ENCODE results near the gene VAV2.

VAV2 gene

DNA sequence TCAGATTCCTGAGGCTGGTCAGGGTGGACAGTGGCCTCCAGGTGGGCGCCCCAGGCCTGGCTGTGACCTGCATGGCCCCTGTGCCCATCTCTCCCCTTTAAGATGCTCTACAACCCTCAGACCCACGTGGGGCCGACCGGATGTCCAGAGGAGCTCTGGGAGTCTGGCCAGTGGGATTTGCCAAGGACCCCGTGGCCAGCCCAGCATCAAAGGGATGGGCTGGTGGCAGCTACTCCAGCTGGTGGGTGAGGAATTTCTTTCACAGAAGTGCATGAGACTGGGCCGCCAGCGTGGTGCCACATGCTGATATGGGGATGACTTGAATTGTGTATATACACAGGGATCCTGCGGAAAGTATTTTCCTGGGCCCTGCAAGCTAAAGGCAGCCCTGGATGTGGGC is 159.2 kb downstream of the VAV2 start:
- FAIRE-seq, result no peak

DNA sequence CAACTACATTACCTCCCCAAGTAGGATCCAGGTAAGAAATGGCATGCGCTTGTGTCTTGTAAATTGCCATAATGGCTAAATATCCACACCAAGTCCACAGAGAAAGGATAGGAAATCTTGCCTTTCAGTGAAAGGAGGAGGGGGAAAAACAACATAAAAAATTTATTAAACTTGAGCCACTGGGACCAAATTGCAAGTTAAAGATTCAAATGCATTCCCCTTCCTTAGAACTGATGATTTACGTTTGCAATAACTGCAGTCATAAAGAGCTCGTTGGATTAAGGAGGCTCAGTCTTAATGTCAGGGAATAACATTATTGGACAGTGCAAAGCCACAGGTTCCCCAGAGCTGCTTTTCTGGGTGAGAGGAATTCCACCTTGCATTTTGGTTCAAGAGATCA is 161.4 kb downstream of the VAV2 start:
- no peak for FAIRE-seq

DNA sequence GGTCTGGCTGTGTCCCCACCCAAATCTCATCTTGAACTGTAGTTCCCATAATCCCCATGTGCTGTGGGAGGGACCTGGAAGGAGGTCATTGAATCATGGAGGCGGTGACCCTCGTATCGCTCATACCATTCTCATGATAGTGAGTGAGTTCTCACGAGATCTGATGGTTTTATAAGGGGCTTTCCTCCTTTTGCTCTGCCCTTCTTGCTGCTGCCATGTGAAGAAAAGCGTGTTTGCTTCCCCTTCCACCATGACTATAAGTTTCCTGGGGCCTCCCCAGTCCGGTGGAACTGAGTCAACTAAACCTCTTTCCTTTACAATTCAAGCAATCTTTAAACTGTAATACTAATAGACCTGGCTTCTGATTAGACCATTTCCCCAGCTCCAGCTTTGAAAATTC is 161.8 kb downstream of the VAV2 start:
- no peak for FAIRE-seq

DNA sequence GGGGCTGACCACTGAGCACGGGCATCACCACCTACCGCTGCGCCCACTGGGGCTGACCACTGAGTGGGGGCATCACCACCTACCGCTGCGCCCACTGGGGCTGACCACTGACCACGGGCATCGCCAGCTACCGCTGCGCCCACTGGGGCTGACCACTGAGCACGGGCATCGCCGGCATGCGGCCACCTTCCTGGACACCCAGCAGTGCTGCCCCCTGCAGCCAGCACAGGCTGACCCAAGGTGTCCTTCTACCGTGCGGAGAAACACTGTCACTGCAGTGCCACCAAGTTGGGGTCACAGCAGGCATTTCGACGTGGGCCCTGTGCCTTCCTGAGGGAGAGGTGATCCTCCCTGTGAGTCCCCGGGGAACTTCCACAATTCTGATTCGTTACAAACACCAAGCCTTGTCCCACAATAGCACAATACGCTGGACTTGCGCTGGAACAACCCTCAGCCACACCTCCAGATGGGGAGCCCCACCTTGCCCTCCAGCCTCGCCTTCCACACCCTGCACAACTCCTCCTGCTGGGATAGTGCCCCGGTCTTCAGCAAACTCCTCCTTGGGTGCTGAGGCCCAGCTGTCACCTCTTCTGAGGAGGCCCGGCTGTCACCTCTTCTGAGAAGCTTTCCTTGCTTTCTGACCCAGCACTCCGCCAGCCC is 163.7 kb downstream of the VAV2 start:
- FAIRE-seq, result no peak

DNA sequence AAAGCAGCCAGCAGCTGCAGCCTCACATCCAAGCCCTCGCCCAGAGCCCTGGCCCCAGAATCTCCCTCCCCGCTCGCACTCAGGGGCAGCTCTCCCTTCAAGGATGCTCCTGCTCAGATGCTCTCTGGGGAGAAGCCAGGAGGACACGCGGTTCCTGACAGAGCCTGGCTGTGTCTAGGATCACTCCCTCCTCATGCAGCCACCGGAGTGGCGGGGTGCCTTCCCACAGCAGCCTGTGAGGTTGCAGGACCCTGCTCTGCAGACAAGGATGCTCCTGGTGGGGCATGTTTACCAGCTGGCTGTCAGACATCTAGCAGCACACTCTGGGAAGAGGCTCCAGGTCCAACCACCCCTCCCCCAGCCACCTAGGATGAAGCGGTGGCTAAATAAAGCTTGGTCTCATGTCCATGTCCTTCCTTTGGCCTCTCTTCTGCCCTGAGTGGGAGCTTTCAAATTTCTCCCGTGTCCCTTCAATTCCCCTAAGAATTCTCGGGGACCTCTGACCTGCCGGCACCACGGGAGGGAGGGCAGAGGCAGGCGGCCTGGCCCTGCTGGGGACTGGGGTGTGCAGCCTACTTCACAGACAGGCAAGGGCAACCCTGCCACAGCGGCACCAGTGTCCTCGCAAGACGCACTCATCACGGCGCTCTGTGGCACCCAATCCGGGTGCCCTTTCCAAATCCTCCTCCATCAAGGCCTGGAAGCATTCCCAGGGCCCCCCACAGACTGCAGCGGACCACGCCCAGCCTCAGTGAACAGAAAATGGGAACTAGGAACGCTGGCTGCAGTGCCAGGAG is 165.6 kb downstream of the VAV2 start:
- FAIRE-seq, result no peak

DNA sequence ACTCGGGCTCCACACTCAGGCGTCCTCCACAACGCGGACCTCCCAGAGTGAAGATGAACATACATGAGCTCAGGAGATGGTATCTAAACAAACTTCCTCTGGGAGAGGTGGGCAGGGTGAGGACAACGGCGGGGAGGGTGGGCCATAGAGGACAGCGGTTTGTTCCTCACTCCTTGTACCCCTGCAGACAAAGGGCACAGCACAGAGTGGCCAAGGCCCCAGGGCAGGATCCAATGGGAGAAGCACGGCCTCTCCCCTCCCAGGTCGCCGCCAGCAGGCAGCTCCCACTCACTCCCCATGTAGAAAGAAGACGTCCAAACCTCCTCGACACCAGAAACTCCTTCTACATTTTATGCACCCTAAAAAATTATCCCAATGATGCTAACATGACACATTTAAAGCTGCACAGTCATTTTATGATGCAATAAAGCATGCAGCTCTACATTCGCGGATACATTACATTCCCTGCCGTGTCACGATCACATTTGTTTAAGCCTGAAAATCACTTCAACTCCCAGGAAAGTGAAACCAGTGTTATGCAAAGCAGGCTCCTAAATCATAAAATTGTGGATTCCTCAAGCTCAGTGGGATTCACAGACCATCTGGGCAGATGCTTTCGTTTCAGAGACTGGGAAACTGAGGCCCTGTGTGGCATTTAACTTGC is 166.4 kb downstream of the VAV2 start:
- no peak for FAIRE-seq

DNA sequence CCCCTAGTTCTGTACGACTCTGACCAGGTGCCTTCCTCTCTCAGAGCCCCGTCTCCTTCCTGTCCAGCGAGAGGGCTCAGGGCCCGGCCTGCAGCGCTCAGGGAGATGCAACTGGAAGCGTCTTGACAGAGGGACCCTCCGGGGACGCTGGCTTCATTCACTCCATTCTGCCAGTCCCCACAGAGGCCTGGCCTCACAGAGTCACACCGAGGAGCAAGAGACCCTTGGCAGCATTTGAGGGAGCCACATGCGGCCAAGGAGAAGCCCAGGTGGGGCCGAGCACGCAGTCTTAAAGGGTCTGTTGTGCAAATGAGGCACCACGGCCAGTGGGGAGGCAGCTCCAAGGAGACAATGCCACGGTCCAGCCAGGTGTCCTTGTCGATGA is 167.3 kb downstream of the VAV2 start:
- FAIRE-seq, result no peak

DNA sequence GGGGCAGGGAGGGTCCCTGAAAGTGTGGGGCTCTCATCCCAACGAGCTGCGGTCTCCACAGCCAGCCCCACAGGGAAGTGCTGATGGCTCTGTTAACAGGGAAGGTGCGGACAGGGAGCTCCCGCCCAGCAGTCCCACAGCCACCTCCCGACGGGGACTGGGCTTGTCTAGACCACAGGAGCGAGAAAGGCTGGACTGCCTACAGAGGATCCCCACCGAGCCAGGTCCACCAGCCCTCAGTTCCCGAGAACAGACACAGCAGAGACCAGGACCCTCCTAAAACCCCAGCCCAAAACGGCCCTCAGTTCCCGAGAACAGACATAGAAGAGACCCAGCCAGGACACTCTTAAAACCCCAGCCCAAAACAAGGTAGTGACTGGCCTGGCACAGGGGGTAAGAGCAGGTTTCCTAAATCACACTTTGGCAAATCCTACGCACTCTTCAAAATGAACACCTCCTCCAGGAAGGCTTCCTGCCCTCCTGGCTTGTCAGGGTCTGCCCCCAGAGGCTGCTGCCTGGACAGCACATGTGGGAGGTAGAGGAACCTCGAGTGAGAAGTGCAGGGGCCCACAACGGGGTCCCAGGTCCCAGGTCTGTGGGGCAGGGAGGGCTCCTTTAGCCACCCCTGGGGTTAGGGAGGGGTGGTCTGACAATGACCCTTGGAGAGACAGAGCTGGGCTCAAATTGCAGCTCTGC is 167.9 kb downstream of the VAV2 start:
- no peak for FAIRE-seq

DNA sequence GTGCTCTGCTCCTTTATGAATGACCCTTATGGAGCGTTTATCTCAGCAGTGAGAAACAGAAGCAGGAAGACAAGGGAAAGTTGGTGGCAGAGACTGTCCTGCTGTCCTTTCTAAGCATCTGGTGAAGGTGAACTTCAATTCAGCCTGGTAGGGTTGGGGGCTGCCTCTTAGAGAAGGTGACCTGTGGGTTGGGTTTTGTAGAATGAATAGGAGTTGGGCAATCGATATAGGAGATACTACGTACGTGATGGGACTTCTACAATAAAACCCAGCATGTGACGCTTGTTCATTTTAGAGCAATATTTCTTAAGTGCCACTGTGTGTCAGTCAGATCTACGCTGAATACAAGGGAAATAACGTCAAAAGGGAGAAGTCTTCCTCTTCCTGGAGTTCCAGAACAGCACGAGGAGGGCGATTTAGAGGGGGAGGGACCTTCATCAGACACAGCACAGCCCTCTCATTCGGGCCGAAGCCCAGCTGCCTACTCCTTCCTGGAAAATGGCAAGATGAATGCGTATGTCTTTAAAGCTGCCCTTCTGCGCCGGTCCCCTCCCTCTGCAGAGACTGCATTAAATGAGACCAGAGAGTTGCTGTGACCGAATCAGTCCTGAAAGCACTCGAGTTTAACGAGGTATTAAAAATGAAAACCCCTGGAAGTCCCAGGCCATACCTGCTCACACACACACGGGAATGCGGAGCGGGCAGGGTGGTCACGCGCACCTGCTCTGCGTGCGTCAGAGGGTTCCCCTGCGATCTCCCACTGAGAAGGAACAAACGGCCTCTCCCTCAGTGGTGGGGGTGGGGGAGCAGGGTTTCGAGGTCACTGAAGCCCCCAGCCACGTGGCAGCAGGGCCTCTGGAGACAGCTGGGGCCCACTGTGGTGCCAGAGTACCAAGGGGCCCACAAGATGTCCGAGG is 168.7 kb downstream of the VAV2 start:
- FAIRE-seq, result no peak

DNA sequence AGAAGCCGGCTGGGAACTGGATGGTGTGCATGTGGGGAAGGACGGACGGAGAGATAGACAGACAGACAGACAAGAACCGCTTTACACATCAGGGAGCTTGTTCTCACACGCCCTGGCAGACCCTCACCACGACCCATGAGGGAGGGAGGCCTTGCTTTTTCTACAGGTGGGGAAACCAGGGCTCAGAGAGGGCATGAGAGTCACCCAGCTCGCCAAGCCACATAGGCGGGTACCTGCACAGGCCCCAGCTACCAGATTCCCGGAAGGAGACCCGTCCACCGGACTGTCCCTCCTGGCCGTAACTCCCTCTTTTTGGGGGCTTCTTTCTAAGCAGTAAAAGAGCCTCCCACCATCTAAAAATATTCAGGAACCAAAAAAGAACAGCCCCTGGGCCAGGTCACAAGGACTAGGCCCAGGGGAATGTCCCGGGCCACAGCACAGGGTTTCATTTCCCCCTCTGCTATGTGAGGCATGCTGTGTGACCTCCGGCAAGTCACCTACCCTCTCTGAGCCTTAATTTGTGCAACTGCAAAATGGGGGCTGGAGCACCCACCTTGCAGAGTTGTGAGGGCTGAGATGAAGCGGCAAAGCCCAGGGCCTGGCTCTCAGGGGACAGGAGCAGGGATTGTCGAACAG is 169.6 kb downstream of the VAV2 start:
- no peak for FAIRE-seq

DNA sequence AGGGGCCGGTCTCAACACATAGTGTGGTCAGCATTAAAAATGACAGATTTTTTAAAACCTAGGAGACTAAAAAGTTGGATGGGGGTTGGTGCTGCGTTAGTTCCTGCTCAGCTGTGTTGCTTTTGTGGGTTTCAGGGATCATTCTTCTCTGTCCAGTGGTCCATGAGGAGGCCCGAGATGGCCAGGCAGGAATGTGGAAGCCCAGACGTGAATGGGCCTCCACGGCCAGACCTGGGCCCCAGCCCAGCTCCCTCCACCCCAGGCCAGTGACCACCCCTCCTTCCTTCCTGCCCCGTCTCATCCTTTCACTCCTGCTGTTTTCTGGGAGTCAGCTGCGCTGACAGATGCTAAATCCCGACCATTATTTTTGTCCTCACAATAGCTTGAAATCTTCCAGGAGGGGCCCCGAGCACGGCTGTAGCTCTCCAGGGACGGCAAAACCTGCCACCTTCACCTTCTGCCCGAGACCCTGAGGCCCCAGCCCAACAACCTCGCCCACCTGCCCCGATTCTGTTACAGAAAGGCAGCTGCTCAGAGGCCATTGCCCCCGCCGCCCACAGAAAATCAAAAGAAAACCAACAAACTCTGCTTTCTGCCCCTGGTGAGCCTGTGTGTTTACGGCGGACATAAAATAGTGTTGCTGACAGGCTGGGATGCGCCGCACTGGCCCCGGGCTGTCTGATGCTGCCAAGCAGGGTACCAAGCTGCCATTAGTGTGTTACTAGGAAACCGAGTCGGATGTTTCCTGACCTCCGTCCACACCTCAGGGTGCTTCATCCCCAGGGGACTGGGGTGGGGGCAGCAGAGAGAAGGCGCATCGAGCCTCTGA is 170.3 kb downstream of the VAV2 start:
- no peak for FAIRE-seq

DNA sequence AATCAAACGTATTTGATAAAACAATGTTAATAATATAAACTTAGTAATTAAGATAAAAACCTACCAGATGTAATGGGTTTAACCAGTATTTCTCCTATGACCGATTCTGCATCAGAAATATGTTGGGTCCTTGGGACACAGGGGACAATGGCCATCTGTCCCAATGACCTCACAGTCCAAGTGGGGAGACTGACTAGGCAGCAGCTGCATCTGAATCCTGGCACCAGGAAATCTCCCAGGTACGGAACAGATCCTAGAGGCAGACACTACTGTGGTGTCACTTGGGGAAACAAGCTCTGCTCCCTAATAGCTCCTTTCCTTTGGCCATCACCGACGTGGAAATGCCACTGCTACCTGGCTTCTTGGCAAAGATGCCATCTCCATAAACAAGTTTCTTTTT is 172.2 kb downstream of the VAV2 start:
- FAIRE-seq, result no peak

DNA sequence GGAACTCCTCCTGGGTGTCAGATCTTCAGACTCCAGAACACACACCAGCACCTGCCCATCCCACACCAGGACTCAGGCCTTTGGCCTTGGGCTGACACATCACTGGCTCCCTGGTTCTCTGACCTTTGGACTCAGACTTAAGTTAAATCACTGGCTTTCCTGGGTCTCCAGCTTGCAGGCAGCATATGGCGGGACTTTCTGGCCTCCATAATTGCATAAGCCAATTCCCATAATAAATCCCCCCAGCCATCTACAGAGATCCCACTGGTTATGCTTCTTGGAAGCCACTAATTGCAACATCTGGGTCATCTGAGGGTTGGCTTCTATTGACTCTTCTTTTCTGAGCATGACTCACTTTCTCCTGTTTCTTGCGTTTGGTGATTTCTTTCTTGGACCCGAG is 173.7 kb downstream of the VAV2 start:
- no peak for FAIRE-seq

DNA sequence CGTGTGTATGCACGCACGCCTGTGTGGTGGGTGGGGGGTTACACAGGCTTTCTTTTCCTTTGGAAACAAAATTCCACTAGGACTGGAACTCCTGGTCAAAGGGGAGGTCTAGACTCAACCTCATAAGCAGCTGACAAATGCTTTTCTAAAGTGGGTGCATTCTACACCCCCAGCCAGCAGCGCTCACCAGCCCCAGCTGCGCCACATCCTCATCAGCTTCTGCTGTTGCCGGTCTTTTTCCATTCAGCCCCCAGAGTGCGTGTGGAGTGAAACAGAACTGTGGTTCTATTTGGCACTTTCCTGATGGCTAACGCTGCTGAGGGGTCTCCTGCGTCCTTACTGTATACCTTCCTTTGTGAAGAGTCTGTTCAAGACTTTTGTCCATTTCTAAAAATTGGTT is 176.3 kb downstream of the VAV2 start:
- FAIRE-seq, result no peak

DNA sequence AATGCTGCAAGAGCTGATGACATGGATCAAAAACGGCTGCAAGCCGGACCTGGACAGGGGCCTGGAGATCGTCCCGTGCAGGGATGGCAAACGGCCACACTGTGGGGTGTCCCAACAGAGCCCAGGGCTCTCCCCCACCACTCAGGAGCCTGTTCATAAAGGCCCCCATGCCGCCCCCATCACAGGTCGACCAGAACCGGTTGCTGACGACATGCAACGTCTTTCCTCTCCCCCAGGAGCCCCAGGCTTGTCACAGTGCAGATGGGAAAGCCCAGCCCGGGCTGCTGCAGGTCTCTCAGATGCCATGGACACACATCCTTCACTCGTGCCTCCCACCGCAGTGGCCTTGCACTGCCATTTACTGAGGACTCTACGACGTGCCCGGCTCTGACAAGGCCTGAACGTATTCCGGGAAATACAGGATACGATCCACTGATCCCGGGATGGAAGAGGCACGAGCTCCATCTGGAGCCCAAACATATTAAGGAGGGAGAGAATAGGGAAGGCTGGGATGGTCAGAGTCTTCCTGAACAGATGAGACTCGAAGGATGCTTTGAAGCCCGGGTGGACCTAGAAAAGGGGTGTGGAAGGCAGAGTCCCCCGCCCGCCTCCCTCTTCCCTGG is 177.4 kb downstream of the VAV2 start:
- FAIRE-seq, result no peak

DNA sequence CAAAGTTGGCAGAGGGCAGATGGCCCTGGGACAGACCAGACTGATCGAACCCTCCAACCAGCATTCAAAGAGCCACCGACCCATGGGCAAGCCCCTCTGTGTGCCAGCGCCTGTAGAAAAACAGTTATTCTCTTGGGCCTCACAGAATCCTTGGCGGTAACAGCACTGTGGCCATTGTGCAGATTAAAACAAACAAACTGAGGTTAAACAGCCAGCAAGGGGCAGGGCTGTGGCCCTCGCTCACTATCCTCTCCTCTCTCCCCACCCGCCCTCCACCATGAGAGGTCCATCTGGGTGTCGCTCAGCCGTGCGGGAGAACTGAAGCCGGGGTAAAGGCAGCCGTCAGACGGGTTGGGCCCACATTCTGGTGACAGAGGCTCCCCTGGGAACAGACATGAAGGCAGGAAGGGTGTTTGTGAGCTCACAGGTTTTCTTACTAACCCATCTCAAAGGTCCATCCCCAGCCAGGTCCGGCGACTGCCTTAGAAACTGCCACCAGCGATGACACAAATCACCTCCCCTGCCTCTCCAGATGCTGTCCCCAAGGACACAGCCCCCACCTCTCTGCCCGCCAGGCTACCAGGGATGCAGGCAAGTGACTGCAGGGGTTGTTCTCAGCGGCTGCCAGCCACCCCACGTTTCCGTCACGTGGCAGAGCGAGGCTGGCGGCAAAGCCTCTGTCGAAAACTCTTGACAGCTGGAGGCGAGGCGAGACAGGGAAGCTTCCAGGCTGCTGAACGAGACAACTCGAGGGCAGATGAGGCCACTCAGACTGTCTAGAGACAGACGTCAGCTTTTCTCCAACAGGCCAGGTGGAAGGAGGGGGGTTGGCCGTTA is 178.2 kb downstream of the VAV2 start:
- no peak for FAIRE-seq

DNA sequence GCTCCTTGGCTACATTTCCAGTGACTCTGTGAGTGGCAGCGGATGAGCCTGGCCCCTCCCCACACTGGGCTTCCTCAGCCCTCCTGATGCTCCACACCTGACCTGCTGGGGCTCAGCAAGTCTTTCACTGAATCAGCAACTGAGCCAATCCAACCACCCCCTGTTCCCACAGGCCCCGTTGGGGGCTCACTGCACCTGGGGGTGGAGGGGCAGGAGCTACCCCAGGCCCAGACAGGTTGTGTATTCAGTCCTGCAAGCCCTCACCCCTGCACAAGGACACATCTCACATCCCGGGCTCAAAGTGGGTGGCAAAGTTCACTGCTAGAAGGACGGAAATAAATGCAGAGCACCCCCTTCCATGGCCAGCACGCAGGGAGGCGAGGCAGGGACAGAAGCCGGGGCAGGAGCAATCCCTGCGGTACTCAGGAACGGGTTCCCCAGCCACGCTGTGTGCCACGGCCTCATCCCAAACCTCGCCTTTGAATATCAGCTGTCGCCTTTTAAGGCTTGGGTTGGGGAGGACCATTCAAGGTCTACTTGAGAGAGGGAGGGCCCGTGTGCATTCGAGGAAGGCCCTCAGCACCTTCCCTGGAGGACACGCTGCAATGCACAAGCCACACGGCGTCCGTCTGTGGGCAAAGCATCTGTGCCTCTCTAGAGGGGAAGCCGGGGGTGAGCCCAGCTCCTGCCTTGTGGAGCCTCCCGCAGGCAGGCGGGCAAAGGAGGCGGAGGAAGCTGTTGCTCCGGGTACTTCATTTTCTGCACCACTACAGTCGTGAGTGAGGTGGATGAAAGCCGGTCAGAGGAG is 179.0 kb downstream of the VAV2 start:
- FAIRE-seq, result no peak

DNA sequence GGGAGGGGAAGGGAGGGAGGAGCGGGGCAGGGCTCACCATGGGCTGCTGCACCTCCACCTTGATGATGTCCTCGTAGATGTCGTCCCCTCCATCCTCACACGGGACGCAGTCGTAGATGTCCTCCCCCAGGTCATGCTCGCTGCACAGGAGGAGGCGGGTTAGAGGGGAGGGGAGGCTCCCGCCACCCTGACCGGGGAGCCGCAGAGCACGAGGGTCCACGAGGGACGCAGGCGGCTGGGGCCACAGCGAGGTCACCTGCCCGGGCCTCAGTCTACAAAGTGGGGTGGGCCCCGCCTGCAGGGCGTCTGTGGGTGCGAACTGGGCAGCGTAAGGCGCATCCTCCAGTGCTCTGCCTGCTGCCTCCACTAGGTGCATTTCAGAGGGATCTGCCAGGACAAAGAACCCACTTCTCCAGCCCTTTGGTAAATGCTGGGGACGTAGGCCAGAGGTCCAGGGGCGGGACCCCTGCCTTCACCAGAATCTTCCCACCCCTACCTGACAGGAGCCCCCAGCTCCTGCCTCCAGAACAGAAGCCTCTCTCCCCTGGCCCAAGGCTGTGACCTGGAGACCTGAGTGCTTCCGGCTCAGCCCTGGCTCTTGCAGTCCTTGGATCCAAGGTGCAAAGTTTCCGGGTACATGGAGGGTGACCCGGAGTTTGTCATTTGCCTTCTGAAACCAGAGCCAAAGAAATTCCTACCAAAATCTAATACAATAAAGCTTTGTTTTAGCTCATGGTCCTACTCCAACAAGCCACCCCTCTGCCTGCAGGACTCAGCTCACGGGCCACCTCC is 179.9 kb downstream of the VAV2 start:
- no peak for FAIRE-seq
